ENCODE data around the gene KATNB1. TPM values are rescaled to one million over a fixed set of nuclear protein-coding genes. Genes with fewer than 3 reads are reported as not detected.

The KATNB1 gene
- total and polyA plus RNA-seq, 2 experiments from 2014 or later: 31.4 to 65.9 TPM

GRCh38 chr16:57791195-57791892 lies 55.8 kb downstream of the KATNB1 start:
- no peaks in the 10 kb centered on the region for H3K36me3 ChIP-seq (ENCODE audit: insufficient read depth)
- TF ChIP-seq EZH2phosphoT487 (IDR thresholded peaks at IDR 0.05; ENCODE audit: unreplicated experiment): no peak
- no peak for TF ChIP-seq POLR2AphosphoS5 (IDR thresholded peaks at IDR 0.05; ENCODE audit: low read depth)
- TF ChIP-seq ETS1 (IDR thresholded peaks at IDR 0.05): no peak
- TF ChIP-seq, protein P1, sequence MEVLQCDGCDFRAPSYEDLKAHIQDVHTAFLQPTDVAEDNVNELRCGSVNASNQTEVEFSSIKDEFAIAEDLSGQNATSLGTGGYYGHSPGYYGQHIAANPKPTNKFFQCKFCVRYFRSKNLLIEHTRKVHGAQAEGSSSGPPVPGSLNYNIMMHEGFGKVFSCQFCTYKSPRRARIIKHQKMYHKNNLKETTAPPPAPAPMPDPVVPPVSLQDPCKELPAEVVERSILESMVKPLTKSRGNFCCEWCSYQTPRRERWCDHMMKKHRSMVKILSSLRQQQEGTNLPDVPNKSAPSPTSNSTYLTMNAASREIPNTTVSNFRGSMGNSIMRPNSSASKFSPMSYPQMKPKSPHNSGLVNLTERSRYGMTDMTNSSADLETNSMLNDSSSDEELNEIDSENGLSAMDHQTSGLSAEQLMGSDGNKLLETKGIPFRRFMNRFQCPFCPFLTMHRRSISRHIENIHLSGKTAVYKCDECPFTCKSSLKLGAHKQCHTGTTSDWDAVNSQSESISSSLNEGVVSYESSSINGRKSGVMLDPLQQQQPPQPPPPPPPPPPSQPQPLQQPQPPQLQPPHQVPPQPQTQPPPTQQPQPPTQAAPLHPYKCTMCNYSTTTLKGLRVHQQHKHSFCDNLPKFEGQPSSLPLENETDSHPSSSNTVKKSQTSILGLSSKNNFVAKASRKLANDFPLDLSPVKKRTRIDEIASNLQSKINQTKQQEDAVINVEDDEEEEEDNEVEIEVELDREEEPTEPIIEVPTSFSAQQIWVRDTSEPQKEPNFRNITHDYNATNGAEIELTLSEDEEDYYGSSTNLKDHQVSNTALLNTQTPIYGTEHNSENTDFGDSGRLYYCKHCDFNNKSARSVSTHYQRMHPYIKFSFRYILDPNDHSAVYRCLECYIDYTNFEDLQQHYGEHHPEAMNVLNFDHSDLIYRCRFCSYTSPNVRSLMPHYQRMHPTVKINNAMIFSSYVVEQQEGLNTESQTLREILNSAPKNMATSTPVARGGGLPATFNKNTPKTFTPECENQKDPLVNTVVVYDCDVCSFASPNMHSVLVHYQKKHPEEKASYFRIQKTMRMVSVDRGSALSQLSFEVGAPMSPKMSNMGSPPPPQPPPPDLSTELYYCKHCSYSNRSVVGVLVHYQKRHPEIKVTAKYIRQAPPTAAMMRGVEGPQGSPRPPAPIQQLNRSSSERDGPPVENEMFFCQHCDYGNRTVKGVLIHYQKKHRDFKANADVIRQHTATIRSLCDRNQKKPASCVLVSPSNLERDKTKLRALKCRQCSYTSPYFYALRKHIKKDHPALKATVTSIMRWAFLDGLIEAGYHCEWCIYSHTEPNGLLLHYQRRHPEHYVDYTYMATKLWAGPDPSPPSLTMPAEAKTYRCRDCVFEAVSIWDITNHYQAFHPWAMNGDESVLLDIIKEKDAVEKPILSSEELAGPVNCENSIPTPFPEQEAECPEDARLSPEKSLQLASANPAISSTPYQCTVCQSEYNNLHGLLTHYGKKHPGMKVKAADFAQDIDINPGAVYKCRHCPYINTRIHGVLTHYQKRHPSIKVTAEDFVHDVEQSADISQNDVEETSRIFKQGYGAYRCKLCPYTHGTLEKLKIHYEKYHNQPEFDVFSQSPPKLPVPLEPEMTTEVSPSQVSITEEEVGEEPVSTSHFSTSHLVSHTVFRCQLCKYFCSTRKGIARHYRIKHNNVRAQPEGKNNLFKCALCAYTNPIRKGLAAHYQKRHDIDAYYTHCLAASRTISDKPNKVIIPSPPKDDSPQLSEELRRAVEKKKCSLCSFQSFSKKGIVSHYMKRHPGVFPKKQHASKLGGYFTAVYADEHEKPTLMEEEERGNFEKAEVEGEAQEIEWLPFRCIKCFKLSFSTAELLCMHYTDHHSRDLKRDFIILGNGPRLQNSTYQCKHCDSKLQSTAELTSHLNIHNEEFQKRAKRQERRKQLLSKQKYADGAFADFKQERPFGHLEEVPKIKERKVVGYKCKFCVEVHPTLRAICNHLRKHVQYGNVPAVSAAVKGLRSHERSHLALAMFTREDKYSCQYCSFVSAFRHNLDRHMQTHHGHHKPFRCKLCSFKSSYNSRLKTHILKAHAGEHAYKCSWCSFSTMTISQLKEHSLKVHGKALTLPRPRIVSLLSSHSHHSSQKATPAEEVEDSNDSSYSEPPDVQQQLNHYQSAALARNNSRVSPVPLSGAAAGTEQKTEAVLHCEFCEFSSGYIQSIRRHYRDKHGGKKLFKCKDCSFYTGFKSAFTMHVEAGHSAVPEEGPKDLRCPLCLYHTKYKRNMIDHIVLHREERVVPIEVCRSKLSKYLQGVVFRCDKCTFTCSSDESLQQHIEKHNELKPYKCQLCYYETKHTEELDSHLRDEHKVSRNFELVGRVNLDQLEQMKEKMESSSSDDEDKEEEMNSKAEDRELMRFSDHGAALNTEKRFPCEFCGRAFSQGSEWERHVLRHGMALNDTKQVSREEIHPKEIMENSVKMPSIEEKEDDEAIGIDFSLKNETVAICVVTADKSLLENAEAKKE (CRISPR knock-in tag; IDR thresholded peaks at IDR 0.05): no peak
- no peak for TF ChIP-seq ZNF114 (CRISPR knock-in tag; IDR thresholded peaks at IDR 0.05)
- TF ChIP-seq, protein P2, sequence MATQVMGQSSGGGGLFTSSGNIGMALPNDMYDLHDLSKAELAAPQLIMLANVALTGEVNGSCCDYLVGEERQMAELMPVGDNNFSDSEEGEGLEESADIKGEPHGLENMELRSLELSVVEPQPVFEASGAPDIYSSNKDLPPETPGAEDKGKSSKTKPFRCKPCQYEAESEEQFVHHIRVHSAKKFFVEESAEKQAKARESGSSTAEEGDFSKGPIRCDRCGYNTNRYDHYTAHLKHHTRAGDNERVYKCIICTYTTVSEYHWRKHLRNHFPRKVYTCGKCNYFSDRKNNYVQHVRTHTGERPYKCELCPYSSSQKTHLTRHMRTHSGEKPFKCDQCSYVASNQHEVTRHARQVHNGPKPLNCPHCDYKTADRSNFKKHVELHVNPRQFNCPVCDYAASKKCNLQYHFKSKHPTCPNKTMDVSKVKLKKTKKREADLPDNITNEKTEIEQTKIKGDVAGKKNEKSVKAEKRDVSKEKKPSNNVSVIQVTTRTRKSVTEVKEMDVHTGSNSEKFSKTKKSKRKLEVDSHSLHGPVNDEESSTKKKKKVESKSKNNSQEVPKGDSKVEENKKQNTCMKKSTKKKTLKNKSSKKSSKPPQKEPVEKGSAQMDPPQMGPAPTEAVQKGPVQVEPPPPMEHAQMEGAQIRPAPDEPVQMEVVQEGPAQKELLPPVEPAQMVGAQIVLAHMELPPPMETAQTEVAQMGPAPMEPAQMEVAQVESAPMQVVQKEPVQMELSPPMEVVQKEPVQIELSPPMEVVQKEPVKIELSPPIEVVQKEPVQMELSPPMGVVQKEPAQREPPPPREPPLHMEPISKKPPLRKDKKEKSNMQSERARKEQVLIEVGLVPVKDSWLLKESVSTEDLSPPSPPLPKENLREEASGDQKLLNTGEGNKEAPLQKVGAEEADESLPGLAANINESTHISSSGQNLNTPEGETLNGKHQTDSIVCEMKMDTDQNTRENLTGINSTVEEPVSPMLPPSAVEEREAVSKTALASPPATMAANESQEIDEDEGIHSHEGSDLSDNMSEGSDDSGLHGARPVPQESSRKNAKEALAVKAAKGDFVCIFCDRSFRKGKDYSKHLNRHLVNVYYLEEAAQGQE (IDR thresholded peaks at IDR 0.05; ENCODE audit: unreplicated experiment): no peak
- TF ChIP-seq STAT1 (IDR thresholded peaks at IDR 0.05; ENCODE audit: unreplicated experiment): no peak
- no peak for TF ChIP-seq CREB1 (CRISPR knock-in tag; IDR thresholded peaks at IDR 0.05; ENCODE audit: low read depth)
- no peak for TF ChIP-seq NANOG (IDR thresholded peaks at IDR 0.05; ENCODE audit: borderline replicate concordance)
- no peak for TF ChIP-seq ZNF331 (CRISPR knock-in tag; IDR thresholded peaks at IDR 0.05; ENCODE audit: low read depth)
- no peak for TF ChIP-seq JUNB (IDR thresholded peaks at IDR 0.05; ENCODE audit: unreplicated experiment)
- TF ChIP-seq EZH2 (IDR thresholded peaks at IDR 0.05; ENCODE audit: low read depth, unreplicated experiment): no peak
- TF ChIP-seq, protein P3, sequence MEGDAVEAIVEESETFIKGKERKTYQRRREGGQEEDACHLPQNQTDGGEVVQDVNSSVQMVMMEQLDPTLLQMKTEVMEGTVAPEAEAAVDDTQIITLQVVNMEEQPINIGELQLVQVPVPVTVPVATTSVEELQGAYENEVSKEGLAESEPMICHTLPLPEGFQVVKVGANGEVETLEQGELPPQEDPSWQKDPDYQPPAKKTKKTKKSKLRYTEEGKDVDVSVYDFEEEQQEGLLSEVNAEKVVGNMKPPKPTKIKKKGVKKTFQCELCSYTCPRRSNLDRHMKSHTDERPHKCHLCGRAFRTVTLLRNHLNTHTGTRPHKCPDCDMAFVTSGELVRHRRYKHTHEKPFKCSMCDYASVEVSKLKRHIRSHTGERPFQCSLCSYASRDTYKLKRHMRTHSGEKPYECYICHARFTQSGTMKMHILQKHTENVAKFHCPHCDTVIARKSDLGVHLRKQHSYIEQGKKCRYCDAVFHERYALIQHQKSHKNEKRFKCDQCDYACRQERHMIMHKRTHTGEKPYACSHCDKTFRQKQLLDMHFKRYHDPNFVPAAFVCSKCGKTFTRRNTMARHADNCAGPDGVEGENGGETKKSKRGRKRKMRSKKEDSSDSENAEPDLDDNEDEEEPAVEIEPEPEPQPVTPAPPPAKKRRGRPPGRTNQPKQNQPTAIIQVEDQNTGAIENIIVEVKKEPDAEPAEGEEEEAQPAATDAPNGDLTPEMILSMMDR (conservative IDR thresholded peaks at IDR 0.05; ENCODE audit: low read depth in 2 of 2): no peak
- ATAC-seq: no peak

More at GRCh38 chr16:57791195-57791892, 55.8 kb downstream of the KATNB1 start:
- Mint-ChIP-seq H3K4me1 (peaks cover 7% of the 10 kb centered on the region), H3K4me3 (no peak overlapping the region), H3K9me3 (no peaks in the 10 kb centered on the region), H3K27ac (no peak overlapping the region), H3K36me3 (ENCODE audit: low read depth) (no peaks in the 10 kb centered on the region), H3K27me3 (ENCODE audit: insufficient read depth, low read depth, poor library complexity) (peaks cover 4% of the 10 kb centered on the region)
- no peak overlapping the region for H3K4me2 ChIP-seq
- H3K27me3 ChIP-seq (ENCODE audit: insufficient read depth): no peaks in the 10 kb centered on the region
- no peaks in the 10 kb centered on the region for H3K79me2 ChIP-seq (replicated peaks; ENCODE audit: insufficient read depth)
- H3K4me1 ChIP-seq (ENCODE audit: insufficient read depth): peaks cover 4% of the 10 kb centered on the region; the same call in 1 of the 2 replicates
- no peaks in the 10 kb centered on the region for H3F3A ChIP-seq (replicated peaks; ENCODE audit: low read depth)
- no peaks in the 10 kb centered on the region for H4K20me1 ChIP-seq (replicated peaks; ENCODE audit: insufficient read depth)
- no peaks in the 10 kb centered on the region for H3K9me2 ChIP-seq (ENCODE audit: insufficient read depth)
- H3K4me3 ChIP-seq: no peak overlapping the region
- H2AFZ ChIP-seq: no peak overlapping the region
- no peak for DNase-seq (ENCODE audit: low spot score)
- H3K27ac ChIP-seq (ENCODE audit: low read depth): no peak overlapping the region

Data from GM23338 (cell line).